DMS114 treated with DMSO at 0.1 percent for 48 hours (cell line): ENCODE measurements around the gene CENPF.
"Not testable (repeated sequence)": the region's sequence is repeated elsewhere in the genome, so short reads cannot be mapped to it uniquely, and the experiment has no call there.

Experiments used
- DNase-seq: peaks from one replicate; lab custom pipeline; 2025; ENCODE audit not compliant: unreplicated experiment; lab: John Stamatoyannopoulos, UW

Gene CENPF

DNA sequence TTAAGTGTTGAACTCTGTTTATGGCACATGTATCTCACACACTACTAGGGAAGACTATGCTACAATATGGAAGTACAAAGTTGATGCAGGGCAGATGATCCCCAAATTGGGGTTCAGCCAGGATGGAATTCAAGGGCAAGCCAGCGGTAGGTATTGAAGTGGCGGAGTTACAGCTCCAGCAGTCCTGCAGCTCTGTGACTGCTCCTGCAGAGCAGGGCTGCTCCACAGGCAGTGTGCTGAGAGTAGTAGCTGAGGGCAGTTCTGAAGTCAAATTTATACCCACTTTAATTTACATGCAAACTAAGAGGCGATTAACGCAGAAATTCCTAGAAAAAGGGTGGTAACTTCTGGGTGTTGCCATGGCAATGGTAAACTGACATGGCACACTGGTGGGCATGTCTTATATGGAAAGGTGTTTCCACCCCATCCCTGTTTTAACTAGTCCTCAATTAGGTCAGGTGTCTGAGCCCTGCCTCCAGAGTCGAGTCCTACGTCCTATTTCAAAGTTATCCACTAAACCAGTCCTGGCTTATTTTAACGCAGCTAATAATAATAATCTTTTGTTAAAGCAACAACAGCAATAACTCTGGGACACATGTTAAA is 20.6 kb upstream of the CENPF start:
- DNase-seq: no peak

DNA sequence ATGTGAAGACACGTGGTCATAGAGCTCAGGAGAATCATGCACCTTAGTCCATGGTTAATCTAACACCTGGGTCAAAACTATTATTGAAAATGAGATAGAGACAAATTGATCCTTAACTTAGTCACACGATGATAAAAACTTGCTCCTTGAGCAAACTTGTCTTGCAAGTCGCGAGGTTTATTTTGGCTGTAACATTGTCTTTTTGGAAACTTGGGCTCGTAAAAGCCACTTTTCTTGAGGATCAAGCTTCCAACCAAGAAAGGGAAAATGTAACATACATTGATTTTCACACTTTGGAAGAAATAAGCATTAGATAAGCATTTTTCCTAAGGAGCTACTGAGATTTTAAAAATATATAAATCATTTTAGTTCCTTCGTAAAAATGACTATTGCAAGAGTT is 19.9 kb upstream of the CENPF start:
- DNase-seq: no peak

DNA sequence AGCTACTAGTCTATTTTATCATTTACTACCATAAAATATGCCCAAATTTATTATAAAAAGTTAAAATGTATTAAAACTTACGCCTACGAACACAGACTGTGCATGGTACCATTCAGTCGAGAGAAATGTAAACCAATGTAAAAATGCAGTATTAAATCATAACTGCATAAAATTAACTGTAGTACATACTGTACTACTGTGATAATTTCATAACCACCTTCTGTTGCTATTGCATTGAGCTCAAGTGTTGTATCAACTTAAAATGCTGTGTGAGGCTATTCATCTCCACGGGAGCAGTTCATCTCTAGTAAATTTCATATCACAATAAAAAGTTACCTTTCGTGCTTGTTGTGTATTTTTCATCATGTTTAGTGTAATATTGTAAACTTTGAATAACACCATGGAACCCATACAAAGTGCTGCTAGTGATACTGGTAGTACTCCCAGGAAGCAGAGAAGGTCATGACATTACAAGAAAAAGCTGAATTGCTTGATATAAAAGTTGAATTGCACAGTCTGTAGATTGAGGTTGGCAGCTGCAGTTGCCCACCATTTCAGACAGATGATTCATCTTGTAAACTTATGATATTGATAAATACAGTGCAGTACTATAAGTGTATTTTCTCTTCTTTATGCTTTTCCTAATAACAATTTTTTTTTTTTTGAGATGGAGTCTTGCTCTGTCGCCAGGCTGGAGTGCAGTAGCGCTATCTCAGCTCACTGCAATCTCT is 19.0 kb upstream of the CENPF start:
- DNase-seq: no peak

DNA sequence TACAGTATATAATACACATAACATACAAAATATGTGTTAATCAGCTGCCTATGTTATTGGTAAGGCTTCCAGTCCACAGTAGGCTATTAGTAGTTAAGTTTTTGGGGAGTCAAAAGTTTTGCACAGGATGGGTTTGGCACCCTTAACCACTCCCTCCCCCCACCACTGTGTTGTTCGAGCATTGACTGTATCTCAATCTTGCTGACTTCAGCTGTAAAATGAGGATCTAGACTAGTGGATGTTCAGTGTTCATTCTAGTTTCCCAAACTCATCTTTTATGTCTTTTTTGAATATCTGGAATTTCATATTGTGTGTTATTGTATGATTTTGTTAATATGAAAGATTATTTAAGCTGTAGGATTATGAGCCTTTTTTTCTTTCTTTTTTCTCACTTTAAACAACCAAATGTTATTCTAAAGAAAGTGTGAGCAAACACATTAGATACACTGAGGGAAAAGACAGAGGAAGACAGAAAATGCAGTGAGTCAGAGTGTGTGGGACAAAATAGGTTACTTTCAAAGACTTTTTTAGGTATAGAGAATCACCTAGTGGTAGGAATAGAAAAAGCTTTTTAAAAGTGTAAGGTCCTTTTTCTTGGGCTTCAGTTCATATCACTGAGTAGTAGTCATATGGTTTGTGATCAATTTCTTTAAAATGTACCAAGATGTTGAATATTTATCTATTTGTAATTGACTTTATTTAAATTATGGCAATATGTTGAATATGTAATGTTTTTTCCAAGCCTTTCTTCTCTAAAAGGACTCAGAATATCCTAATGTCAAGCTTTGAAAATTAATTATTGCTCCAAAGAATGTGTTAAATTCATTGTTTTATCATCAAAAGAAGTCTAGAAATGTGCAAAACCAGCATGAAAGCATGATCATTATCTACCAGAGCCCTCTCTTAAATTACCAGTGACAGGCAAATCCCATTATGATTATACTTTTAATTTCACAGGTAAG is 17.9 kb upstream of the CENPF start:
- DNase-seq: peak; percentile 58

DNA sequence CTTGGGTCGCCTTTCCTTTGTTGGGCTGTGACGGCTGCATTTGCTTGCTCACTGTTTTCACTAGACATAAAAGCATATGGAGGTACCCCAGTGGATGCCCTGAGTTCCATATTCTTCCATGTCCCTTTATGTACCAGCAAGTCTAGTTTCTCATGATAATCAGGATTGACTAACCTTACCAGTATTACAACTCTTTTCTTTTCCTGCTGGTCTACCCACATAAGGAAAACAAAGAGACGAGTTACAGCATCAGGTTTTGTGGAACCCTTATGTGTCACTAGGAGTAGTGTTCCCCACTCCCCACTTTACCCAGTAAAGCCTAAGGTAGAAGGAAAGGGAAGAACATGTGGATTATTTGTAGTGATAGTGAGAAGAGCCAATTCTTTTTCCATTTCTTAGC is 16.4 kb upstream of the CENPF start:
- DNase-seq: no peak

DNA sequence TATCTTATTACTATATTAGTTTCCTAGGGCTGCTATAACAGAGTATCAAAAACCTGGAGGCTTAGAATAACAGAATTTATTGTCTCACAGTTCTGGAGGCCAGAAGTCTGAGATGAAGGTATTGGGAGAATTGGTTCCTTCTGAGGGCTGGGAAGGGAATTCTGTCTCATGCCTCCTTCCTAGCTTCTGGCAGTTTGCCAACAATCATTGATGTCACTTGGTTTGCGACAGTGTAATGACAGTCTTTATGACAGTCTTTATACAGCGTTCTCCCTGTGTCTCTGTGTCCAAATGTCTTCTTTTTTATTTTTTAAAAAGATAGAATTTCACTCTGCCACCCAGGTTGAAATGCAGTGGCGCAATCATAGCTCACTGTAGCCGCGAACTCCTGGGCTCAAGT is 15.8 kb upstream of the CENPF start:
- DNase-seq: no peak

DNA sequence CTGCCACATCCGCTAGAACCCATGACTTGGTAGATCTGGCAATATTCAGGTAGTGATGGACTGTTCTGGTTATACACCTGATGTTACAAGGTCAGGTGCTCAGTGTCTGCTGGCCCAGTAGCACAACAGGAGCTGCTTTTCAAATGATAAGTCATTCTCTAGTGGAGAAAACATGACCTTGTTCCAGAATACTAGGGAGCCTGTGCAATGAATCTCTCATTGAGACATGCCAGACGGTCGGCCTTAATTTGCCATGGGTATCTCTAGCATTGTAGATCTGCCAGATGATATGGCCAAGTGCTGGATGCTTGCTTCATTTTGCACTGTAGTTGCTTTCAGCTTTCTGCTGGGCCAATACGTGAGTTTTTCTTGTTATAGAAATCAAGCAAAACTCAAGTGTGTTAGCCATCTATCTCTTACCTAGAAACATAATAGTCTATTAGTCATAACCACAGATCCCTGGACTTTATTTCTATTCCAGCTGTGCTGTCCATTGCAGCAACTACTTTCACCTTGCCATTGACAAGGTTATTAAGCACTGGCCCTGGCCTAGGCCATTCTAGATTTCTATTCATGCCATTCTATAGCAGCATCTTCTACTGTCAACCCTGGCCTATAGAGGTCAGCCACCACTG is 13.9 kb upstream of the CENPF start:
- DNase-seq: no peak

DNA sequence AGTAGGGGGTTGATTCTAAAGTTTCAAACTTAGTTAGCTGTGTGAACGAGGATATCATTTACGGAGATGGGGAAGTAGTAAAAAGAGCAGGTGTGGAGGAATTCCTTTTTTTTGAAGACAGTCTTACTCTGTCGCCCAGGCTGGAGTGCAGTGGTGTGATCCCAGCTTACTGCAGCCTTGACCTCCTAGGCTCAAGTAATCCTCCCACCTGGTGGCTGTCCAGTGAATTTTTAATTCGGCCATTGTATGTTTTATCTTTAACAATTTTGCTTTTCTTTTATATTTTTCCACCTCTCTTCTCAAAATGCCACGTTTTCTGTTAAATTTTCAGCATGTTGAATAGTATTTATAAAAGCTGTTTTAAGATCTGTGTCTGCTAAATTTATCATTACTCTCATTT is 12.3 kb upstream of the CENPF start:
- no peak for DNase-seq

DNA sequence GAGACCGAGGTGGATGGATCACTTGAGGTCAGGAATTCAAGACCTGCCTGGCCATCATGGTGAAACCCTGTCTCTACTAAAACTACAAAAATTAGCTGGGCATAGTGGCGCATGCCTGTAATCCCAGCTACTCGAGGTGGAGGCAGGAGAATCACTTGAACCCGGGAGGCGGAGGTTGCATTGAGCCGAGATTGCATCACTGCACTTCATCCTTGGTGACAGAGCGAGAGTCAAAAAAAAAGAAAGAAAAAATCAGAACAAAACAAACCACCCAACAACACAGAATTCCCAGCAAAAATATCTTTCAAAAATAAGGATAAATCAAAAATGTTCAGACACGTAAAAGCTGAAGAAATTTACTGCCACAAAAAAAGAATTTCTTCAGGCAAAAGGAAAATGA is 11.1 kb upstream of the CENPF start:
- DNase-seq: not testable (repeated sequence)

DNA sequence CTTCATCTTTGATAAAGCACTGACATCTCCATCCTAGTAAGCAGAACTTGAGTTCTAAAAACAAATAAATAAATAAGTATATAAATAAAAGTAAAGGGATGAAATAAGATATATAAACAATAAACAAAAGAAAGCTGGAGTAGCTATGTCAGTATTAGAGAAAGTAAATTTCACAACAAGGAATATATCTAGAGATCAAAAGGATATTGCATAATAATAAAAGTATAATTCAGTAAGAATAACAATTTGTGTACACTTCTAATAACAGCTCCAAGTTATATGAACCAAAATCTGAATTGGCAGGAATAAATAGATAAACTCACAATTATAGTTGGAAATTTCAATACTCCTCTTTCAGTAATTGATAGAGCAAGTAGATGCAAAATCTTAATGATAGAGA is 9.8 kb upstream of the CENPF start:
- DNase-seq: no peak

DNA sequence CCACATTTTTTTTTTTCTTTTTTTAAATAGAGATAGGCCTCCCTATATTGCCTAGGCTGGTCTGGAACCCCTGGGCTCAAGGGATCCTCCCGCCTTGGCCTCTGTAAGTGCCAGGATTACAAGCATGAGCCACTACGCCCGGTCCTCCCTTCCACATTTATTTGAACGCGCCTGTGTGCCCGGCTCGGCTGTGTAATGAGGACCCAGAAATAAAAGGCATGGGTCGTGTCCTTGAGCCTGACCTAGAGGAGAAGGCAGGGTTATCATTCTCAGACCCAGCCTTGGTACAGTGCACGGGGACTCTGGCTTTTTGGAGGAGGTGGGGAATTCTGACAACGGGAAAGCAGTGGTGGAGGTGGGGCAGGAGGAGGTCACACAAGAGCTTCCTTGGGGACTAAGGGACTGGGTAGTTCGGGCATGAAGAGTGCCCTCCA is 841 bp downstream of the CENPF start:
- no peak for DNase-seq

DNA sequence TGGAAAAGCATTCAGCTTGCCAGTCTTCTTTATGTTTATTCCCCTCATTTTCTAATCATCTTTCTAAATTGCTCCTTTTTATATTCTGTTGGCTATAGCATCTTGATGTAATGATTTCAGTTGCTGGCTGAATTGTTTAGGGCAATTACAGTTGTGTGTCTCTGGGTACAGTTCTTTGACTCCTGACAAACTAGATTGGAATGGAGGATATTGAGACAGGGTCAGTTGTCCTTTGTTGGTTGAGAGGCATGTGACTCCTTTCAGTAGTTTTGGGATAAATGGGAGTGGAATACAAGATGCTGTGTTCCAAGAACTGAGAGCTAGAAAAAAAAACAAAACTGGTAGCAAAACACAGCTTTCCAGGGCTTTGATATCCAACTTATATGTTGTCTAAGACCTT is 1.5 kb downstream of the CENPF start:
- DNase-seq: no peak

DNA sequence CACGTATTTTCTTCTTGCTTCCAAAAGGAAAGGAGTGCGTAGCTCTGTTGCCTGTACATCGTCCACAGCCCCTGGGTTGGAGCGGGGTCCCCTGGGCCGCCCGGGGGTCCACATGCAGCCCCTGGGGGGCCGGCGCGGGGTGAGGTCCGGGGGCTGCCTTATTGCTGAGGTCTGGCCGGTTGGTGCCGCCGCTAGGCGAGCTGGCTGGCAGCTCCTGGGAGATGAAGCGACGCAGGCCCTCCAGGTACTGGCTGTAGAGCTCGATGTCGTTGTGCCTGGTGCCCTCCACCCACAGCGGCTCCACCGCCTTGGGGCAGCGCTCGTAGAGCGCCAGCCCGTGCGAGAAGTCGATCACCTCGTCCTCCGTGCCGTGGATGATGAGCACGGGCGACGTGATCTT is 2.5 kb downstream of the CENPF start:
- not testable (repeated sequence) for DNase-seq

DNA sequence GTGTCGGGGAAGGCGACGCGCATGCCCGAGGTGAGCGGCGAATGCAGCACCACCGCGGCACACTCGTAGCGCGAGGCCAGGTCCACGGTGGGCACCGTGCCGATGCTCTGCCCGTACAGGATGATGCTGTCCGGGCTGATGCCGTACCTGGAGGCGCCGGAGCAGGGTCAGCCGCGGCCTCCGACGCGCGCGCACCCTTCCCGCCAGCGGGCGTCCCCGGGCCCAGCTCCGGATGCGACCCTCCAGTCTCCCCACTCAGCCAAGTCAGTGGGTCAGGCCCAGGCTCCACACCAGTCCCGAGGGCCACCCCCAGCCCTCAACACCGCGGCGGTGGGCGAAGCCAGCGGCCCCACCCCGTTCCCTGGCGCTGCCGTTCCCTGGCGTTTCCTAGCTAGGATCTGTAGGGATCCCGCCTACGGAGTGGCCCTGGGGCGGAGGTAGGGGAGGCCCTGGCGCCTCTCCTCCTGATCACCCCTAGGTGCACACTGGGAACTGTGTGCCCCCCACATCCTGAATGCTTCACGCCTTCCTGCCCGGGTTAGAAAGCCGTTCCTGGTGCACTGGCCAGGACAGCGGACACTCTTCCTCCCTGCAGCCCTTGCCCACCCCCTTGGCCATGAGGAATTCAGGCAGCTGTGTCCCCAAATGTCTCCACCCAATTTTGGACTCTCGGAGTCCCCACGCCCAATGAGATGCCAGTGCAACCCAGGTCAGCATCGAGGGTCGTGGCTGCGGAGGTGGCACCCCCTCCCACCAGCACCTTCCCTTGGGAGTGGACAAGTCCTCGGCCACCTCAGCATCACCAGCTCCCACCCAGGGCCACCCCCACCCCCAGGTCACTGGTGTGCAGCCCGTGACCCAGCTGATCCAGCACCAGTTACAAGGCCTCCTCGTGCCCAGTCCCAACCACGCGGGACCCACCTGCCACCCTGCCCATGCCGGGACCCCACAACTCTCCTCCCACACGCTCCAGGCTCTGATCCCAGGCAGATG is 3.2 kb downstream of the CENPF start:
- not testable (repeated sequence) for DNase-seq

DNA sequence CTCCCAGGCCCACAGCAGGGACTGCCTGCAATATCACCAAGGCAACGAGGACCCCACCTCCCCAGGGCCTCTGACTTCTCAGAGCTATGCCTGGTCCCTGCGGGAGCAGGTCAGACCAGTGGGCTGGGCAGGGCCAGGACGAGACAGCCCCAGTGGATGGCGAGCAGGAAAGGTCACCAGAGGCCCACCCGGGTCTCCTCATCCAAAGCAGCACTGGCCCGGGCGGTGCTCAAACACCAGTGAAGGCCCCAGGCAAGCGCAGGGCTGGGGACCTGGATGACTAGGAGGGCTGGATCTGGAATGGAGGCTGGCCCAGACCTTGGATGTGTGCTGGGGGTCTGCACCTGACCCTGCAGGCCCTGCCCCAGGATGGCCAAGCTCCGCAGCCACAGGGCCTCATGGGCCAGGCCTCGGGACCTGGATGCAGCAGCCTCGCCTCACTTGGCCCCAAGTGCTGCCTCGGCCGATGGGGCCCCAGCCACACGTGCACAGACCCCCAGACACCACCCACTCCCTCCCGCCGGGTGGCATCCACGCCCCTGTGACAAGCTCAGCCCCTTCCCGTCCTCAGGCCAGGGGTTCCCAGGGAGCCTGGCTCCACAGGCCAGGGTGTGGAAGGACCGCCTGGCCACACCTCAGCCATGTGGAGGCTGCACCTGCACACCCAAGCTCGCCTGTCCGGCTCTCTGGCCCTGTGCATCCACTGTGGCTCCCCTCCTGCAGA is 4.7 kb downstream of the CENPF start:
- not testable (repeated sequence) for DNase-seq

DNA sequence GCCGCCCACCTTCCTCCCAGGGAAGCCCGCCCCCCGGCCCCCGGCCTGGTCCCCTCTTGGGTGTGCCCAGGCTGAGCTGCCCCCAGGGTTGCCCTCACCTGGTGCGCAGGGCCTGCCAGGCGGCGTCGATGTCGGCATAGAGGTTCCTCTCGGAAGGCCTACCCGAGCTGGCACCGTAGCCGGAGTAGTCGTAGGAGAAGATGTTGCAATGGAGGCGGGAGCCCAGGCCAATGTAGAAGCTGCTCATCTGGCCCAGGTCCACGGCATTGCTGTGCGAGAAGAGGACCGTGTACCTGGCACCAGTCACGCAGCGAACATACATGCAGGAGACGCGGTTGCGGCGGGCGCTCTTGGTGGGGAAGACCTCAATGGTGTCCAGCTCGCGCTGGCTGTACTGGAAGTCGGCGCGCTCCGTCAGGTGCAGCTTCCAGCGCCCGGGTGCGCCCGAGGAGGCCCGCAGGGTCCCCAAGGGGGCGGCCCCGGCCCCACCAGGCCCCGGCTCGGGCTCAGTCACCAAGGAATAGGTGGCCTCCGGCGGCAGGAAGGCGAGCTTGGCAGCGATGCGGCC is 5.3 kb downstream of the CENPF start:
- DNase-seq: not testable (repeated sequence)

DNA sequence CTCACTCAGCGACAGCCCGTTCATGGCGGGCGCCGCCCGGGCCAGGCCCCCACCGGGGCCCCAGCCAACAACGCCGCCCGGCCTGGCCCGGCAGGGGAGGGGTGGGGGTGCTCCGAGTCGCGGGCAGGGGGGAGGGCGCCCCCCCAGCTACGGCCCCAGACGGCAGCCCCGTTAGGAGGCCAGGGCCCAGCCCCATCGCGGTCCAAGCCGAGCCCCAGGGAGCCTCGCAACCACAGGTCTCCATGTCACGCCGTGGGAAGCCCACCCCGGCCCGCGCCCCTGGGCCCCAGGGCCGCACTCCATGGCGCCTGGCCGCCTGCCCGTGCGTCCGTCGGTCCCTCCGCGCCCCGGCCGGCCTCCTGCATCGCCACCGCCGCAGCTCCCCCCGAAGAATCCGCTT is 5.8 kb downstream of the CENPF start:
- DNase-seq: not testable (repeated sequence)

DNA sequence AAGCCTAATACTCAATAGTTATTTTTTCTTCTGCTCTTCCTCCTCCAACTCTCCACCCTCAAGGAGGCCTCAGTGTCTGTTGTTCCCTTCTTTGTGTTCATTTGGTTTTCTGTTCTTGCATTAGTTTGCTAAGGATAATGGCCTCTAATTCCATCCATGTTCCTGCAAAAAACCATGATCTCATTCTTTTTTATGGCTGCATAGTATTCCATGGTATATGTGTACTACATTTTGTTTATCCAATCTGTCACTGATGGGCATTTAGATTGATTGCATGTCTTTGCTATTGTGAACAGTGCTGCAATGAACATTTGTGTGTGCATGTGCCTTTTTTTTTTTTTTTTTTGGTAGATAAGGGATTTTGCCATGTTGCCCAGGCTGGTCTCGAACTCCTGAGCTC is 6.7 kb downstream of the CENPF start:
- DNase-seq: no peak

DNA sequence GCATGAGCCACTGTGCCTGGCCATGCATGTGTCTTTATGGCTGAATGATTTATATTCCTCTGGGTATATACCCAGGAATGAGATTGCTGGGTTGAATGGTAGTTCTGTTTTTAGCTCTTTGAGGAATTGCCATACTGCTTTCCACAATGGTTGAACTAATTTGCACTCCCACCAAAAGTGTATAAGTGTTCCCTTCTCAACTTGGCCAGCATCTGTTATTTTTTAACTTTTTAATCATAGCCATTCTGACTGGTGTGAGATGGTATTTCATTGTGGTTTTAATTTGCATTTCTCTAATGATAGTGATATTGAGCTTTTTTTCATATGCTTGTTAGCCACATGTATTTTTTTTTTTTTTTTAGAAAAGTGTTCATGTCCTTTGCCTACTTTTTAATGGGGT is 7.1 kb downstream of the CENPF start:
- DNase-seq: not testable (repeated sequence)
